ENCODE measurements around the gene PBX3.

DNA sequence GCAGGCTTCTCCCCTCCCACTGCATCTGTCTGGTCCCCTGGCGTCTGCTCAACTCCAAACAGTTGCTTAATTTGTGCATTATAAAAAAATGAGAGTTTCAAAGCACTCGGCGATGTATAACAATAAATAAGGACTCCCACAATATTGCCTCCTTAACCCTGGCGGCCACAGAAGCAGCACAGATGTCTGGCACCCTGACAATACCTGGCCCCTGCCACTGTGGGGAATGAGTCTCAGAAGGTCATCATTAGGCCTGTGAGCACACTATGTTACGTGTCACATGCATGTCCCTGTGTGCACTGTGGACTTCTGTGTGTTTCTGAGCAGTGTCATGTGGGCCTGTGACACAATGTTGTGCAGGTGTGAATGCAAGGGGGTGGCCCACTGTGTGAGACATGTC is 236.5 kb downstream of the PBX3 start:
- TF ChIP-seq, protein P1, sequence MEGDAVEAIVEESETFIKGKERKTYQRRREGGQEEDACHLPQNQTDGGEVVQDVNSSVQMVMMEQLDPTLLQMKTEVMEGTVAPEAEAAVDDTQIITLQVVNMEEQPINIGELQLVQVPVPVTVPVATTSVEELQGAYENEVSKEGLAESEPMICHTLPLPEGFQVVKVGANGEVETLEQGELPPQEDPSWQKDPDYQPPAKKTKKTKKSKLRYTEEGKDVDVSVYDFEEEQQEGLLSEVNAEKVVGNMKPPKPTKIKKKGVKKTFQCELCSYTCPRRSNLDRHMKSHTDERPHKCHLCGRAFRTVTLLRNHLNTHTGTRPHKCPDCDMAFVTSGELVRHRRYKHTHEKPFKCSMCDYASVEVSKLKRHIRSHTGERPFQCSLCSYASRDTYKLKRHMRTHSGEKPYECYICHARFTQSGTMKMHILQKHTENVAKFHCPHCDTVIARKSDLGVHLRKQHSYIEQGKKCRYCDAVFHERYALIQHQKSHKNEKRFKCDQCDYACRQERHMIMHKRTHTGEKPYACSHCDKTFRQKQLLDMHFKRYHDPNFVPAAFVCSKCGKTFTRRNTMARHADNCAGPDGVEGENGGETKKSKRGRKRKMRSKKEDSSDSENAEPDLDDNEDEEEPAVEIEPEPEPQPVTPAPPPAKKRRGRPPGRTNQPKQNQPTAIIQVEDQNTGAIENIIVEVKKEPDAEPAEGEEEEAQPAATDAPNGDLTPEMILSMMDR (IDR thresholded peaks at IDR 0.05; ENCODE audit: low read depth, low read length, poor library complexity, severe bottlenecking): no peak
- no peak for TF ChIP-seq EZH2phosphoT487 (IDR thresholded peaks at IDR 0.05; ENCODE audit: borderline replicate concordance, low read length)
